ENCODE data around the gene GAD1. TPM values are rescaled to one million over a fixed set of nuclear protein-coding genes. Genes with fewer than 3 reads are reported as not detected.

Gene GAD1
- total and polyA plus RNA-seq, 10 of the 15 experiments (the other 5 are each of a cell fraction or from before 2014, with no cell fraction given), result 0.04 to 3.4 (median 0.42) TPM

DNA sequence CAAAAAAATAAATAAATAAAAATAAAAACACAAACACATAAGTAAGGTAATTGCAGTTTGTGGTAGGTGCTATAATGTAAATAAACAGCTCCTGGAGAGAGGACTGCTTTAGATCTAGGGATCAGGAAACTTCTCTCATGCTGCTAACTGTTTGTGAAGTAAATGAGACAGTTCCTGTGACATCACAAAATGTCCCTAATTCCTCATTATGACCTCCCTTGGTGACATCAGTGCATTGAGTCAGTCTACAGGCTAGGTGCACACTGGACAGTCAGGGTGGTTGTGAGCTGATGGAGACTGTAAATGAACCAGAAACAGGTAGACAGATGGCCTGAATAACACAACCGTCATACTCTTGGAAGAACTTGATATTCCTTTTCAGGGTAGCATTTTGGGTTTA, 33.1 kb upstream of the GAD1 start:
- H3K4me1 ChIP-seq (ENCODE audit: control insufficient read depth, insufficient read depth, low read length), result no peaks in the 10 kb centered on the region
- ChIA-PET SMC1A (ENCODE audit: uncharacterized antibody, unreplicated experiment) (interaction anchor here (0.7 to 1.3 kb wide), 4 partner anchors 8 to 242 kb away, joined by 3 to 4 read pairs (median 3); no protein-coding TSS in a partner anchor), POLR2A (interaction anchor here (0.6 kb wide), 1 partner anchor 382 kb away, joined by 3 read pairs; no protein-coding TSS in a partner anchor), RAD21 (ENCODE audit: unreplicated experiment) (interaction anchor here (1.4 kb wide), 1 partner anchor 374 kb away, joined by 3 read pairs; no protein-coding TSS in a partner anchor), CTCF (interaction anchor here (0.5 to 1.5 kb wide), 4 partner anchors 26 to 33 kb away, joined by 3 to 4 read pairs (median 4); partner anchors contain the start of gene GAD1)
- WGBS (ENCODE audit: insufficient coverage, insufficient replicate concordance, low lambda C conversion rate, missing lambda C conversion rate), result 44% methylated on average over 1 of the region's 1 CpG
- no peak overlapping the region for H2AFZ ChIP-seq (ENCODE audit: control insufficient read depth, low read depth, low read length)
- no peak overlapping the region for H3K4me2 ChIP-seq (ENCODE audit: control insufficient read depth, insufficient read depth)
- TF ChIP-seq BCL11A (IDR thresholded peaks at IDR 0.05; ENCODE audit: low read depth, low read length) (no peak), KLF5 (IDR thresholded peaks at IDR 0.05; ENCODE audit: partially characterized antibody) (no peak), ZNF274 (IDR thresholded peaks at IDR 0.05; ENCODE audit: insufficient read depth, insufficient read length) (no peak), PML (IDR thresholded peaks at IDR 0.05; ENCODE audit: low read length) (no peak), BACH1 (IDR thresholded peaks at IDR 0.05; ENCODE audit: borderline replicate concordance) (no peak), NFIC (IDR thresholded peaks at IDR 0.05; ENCODE audit: low read depth, low read length) (no peak), NFYA (IDR thresholded peaks at IDR 0.05; ENCODE audit: borderline replicate concordance, low read depth, low read length) (no peak), E2F4 (IDR thresholded peaks at IDR 0.05; ENCODE audit: low read depth, low read length) (no peak), ATF2 (IDR thresholded peaks at IDR 0.05; ENCODE audit: low read length) (no peak)
- no peaks in the 10 kb centered on the region for H4K20me1 ChIP-seq (ENCODE audit: control insufficient read depth, insufficient read depth)
- in situ Hi-C loops (cut with MboI), result no loop called here
- no peaks in the 10 kb centered on the region for H3K27me3 ChIP-seq (replicated peaks in 1 of 2; ENCODE audit: control insufficient read depth in 2 of 2, insufficient read depth in 2 of 2, low read length in 1 of 2)
- H3K4me3 ChIP-seq, result no peak overlapping the region
- no peaks in the 10 kb centered on the region for H3K79me2 ChIP-seq (ENCODE audit: control insufficient read depth, insufficient read depth, low read length)
- intact Hi-C loops (cut with micrococcal nuclease; ENCODE audit: unreplicated experiment), result no loop called here
- no peak for DNase-seq (ENCODE audit: low read depth, low spot score)
- no peak for FAIRE-seq
- no peak overlapping the region for H3K27ac ChIP-seq (ENCODE audit: control insufficient read depth, insufficient read depth)
- no TSS peak for BruUV-seq (replicated peaks)
- H3K9ac ChIP-seq (ENCODE audit: control insufficient read depth, insufficient read depth, low read length), result no peak overlapping the region
- no peaks in the 10 kb centered on the region for H3K36me3 ChIP-seq (ENCODE audit: control insufficient read depth in 2 of 2, insufficient read depth in 2 of 2, low read length in 1 of 2)
- ATAC-seq, result no peak
- no peaks in the 10 kb centered on the region for H3K9me3 ChIP-seq (replicated peaks; ENCODE audit: control insufficient read depth, insufficient read depth, low read length)
